Measurements from ENCODE around the gene PRKD2.

DNA sequence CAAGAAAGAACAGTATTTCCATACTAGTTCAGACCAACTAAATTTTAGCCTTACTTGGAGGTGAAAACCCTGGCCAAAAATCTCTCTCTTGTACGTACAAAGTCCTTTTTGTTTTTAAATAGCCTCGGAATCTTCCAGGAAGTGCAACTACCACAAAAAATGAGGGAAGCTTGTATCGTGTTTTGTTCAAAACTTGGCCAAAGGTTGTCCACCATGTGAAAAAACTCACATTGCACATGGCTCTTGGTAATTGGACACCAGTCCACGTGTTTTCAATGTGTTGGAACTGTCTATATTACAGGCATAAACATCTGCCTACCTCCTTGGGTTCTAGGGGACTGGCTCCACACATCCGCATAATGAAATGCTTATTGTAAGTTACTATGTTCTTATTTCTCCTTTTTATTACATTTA lies 44.5 kb upstream of the PRKD2 start:
- TF ChIP-seq, protein P1, sequence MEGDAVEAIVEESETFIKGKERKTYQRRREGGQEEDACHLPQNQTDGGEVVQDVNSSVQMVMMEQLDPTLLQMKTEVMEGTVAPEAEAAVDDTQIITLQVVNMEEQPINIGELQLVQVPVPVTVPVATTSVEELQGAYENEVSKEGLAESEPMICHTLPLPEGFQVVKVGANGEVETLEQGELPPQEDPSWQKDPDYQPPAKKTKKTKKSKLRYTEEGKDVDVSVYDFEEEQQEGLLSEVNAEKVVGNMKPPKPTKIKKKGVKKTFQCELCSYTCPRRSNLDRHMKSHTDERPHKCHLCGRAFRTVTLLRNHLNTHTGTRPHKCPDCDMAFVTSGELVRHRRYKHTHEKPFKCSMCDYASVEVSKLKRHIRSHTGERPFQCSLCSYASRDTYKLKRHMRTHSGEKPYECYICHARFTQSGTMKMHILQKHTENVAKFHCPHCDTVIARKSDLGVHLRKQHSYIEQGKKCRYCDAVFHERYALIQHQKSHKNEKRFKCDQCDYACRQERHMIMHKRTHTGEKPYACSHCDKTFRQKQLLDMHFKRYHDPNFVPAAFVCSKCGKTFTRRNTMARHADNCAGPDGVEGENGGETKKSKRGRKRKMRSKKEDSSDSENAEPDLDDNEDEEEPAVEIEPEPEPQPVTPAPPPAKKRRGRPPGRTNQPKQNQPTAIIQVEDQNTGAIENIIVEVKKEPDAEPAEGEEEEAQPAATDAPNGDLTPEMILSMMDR (IDR thresholded peaks at IDR 0.05), result no peak
- TF ChIP-seq POLR2A (IDR thresholded peaks at IDR 0.05), result no peak
